ENCODE data around the gene SPG11. TPM values are rescaled to one million over a fixed set of nuclear protein-coding genes. Genes with fewer than 3 reads are reported as not detected.

Gene SPG11
- total and polyA plus RNA-seq, 2 of the 13 experiments (the other 11 are each of a cell fraction or from before 2014, with no cell fraction given) = 31.5 to 40.7 TPM

GRCh38 chr15:44598892-44599291 is 64.6 kb downstream of the SPG11 start:
- in situ Hi-C loops (cut with HindIII; ENCODE audit: extremely low pct_ligation_motif_present, low pct_unique_long_range_greater_than_20kb) (loop anchor here (25.0 kb wide), 1 partner anchor 313 kb away; no protein-coding TSS in a partner anchor), intact Hi-C loops (cut with micrococcal nuclease; ENCODE audit: unreplicated experiment) (no loop called here)
- no TSS peak for BruUV-seq (replicated peaks)
- Histone ChIP-seq H2AFZ (ENCODE audit: low read length) (no peak overlapping the region), H3K27ac (ENCODE audit: extremely low read length, insufficient read depth, low read length) (no peak overlapping the region), H4K20me1 (ENCODE audit: insufficient read depth, low read length) (no peaks in the 10 kb centered on the region), H3K9me3 (ENCODE audit: low read length) (no peaks in the 10 kb centered on the region), H3K4me1 (ENCODE audit: insufficient read depth, low read length) (no peaks in the 10 kb centered on the region), H3K4me3 (replicated peaks in 1 of 3; ENCODE audit: insufficient read depth in 1 of 3, low read depth in 2 of 3, low read length in 3 of 3) (no peak overlapping the region), H3K9ac (ENCODE audit: insufficient read depth, low read depth, low read length) (no peak overlapping the region), H3K27me3 (ENCODE audit: control insufficient read depth in 1 of 2, insufficient read depth in 2 of 2, low read length in 2 of 2) (no peaks in the 10 kb centered on the region), H3K79me2 (ENCODE audit: insufficient read depth, low read length) (no peaks in the 10 kb centered on the region), H3K36me3 (replicated peaks in 1 of 2; ENCODE audit: control insufficient read depth in 1 of 2, insufficient read depth in 2 of 2, low read length in 2 of 2) (peaks cover 8 to 40% of the 10 kb centered on the region in 2 experiments; a peak in 4 of 5 replicates), H3K4me2 (ENCODE audit: low read depth, low read length) (no peak overlapping the region)
- FAIRE-seq (no peak), DNase-seq (ENCODE audit: low spot score) (no peak), ATAC-seq (no peak)
- CTCF ChIA-PET (ENCODE audit: low intra/inter-chr PET ratio, low total read pairs) = no interaction called here
- POLR2A ChIA-PET = no interaction called here
- 95% methylated on average over 5 of the region's 5 CpGs for WGBS (ENCODE audit: low lambda C conversion rate)
- TF ChIP-seq NFE2L2 (IDR thresholded peaks at IDR 0.05; ENCODE audit: low read length) = peak; percentile 47; the same call in 1 of the 2 replicates
- TF ChIP-seq HOMEZ (CRISPR knock-in tag; IDR thresholded peaks at IDR 0.05; ENCODE audit: low read depth) = no peak

GRCh38 chr15:44598066-44598465 is 65.4 kb downstream of the SPG11 start:
- Histone ChIP-seq H2AFZ (ENCODE audit: low read length) (no peak overlapping the region), H4K20me1 (ENCODE audit: insufficient read depth, low read length) (no peaks in the 10 kb centered on the region), H3K4me2 (ENCODE audit: low read depth, low read length) (no peak overlapping the region), H3K9ac (ENCODE audit: insufficient read depth, low read depth, low read length) (no peak overlapping the region), H3K9me3 (ENCODE audit: low read length) (no peaks in the 10 kb centered on the region), H3K79me2 (ENCODE audit: insufficient read depth, low read length) (no peaks in the 10 kb centered on the region), H3K27ac (ENCODE audit: extremely low read length, insufficient read depth, low read length) (no peak overlapping the region), H3K36me3 (replicated peaks in 1 of 2; ENCODE audit: control insufficient read depth in 1 of 2, insufficient read depth in 2 of 2, low read length in 2 of 2) (peaks cover 10 to 41% of the 10 kb centered on the region in 2 experiments), H3K27me3 (ENCODE audit: control insufficient read depth in 1 of 2, insufficient read depth in 2 of 2, low read length in 2 of 2) (no peaks in the 10 kb centered on the region), H3K4me3 (replicated peaks in 1 of 3; ENCODE audit: insufficient read depth in 1 of 3, low read depth in 2 of 3, low read length in 3 of 3) (no peak overlapping the region), H3K4me1 (ENCODE audit: insufficient read depth, low read length) (no peaks in the 10 kb centered on the region)
- FAIRE-seq = no peak
- no peak for ATAC-seq
- POLR2A ChIA-PET = no interaction called here
- BruUV-seq (replicated peaks) = no TSS peak
- CTCF ChIA-PET (ENCODE audit: low intra/inter-chr PET ratio, low total read pairs) = no interaction called here
- DNase-seq (ENCODE audit: low spot score) = no peak
- in situ Hi-C loops (cut with HindIII; ENCODE audit: extremely low pct_ligation_motif_present, low pct_unique_long_range_greater_than_20kb) = loop anchor here (25.0 kb wide), 1 partner anchor 314 kb away; no protein-coding TSS in a partner anchor
- 84% methylated on average over 1 of the region's 1 CpG for WGBS (ENCODE audit: low lambda C conversion rate)
- intact Hi-C loops (cut with micrococcal nuclease; ENCODE audit: unreplicated experiment) = no loop called here
- TF ChIP-seq ZNF331 (CRISPR knock-in tag; IDR thresholded peaks at IDR 0.05) (no peak), POLR2A (IDR thresholded peaks at IDR 0.05; ENCODE audit: insufficient read depth in 1 of 2, low read depth in 2 of 2, low read length in 2 of 2) (no peak), HNRNPL (IDR thresholded peaks at IDR 0.05; ENCODE audit: low read depth, low read length) (no peak), BRD4 (CRISPR knock-in tag; IDR thresholded peaks at IDR 0.05) (no peak), HMG20A (CRISPR knock-in tag; IDR thresholded peaks at IDR 0.05; ENCODE audit: borderline replicate concordance) (no peak), GABPA (IDR thresholded peaks at IDR 0.05; ENCODE audit: low read depth, low read length) (no peak), GABPA (CRISPR knock-in tag; IDR thresholded peaks at IDR 0.05; ENCODE audit: low read depth) (no peak), USF2 (IDR thresholded peaks at IDR 0.05; ENCODE audit: low read depth, low read length) (no peak), USF2 (CRISPR knock-in tag; IDR thresholded peaks at IDR 0.05; ENCODE audit: borderline replicate concordance) (no peak), SRSF1 (optimal IDR thresholded peaks at IDR 0.05; ENCODE audit: low read depth, low read length) (no peak), HNRNPLL (IDR thresholded peaks at IDR 0.05; ENCODE audit: low read depth, low read length, poor library complexity, severe bottlenecking) (no peak), ZBTB21 (CRISPR knock-in tag; IDR thresholded peaks at IDR 0.05) (no peak), ZFX (CRISPR knock-in tag; IDR thresholded peaks at IDR 0.05; ENCODE audit: low read depth) (no peak), ZSCAN20 (CRISPR knock-in tag; IDR thresholded peaks at IDR 0.05; ENCODE audit: borderline replicate concordance) (no peak), ZNF652 (CRISPR knock-in tag; IDR thresholded peaks at IDR 0.05; ENCODE audit: borderline replicate concordance, low read depth) (no peak), ZNF274 (CRISPR knock-in tag; IDR thresholded peaks at IDR 0.05) (no peak)
